NCI-H2196 treated with DMSO at 0.1 percent for 48 hours (cell line): Measurements from ENCODE around the gene UCN2.
"Not testable (repeated sequence)": the region's sequence is repeated elsewhere in the genome, so short reads cannot be mapped to it uniquely, and the experiment has no call there.

Experiments
- DNase-seq: peaks from one replicate; lab custom pipeline; 2025; ENCODE audit not compliant: unreplicated experiment; lab: John Stamatoyannopoulos, UW

Gene UCN2

DNA sequence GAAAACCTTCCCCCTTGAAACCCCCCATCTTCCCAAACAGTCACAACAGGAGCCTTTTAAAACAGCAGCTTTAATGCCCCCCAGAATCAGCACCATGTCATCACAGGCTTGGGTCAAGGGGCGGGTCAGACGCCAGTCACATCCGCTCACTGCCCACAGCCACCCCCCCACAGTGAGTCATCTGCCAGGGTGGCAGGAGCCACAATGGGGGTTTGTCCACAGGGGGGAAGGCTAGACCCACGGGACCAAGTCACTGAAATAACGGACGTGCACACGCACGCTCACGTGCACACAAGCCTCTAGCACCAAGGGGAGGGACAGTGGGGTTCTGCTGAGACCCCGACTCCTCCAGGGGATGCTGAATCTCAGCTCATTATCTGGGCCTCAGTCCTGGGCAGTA, 441 bp upstream of the UCN2 start:
- no peak for DNase-seq

GRCh38 chr3:48562367-48563095, 1.1 kb downstream of the UCN2 start:
- no peak for DNase-seq

GRCh38 chr3:48561045-48561736, 2.4 kb downstream of the UCN2 start:
- DNase-seq, result no peak

- no peak for DNase-seq
These were observed 2.9 kb downstream of the UCN2 start for GRCh38 chr3:48560648-48561018.

DNA sequence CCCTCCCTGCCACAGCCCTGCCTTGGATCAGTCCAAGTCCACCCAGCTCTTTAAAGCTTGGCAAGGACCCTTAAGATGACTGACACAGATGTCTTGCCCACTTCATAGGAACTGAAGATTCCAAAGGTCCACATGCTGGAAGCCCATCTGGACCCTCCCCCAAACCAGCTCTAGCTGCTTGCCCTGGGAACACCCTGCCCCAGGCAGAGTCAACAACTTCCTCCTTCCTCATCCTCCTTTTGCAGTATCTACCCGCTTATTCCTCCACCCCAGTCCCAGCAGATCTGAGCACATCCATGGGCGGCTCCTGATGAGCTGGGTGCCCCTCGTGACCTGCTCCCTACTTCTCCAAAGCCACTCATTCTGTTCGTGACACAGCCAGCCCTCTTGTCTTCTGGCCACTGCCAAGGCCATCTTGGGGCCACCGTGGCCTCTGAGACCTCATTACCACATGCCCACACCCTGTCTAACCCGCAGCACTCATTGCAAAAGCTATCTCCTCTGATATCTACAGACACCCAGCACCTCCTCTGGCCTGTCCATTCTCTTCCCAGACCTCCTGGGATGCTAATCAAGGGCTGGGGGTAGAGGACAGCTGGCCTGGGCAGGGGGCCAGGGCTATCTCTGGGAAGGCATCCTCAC, 5.0 kb downstream of the UCN2 start:
- DNase-seq, result no peak

GRCh38 chr3:48556796-48557626, 6.6 kb downstream of the UCN2 start, which contains the start of gene PFKFB4:
Gene PFKFB4 (minus strand): TSS chr3:48556803. CDS start chr3:48556777, 26 bp downstream.
- peak; percentile 94 for DNase-seq

GRCh38 chr3:48555949-48556795, 7.4 kb downstream of the UCN2 start:
- no peak for DNase-seq

- DNase-seq, result no peak
These were observed 8.2 kb downstream of the UCN2 start for GRCh38 chr3:48555231-48555948.

GRCh38 chr3:48553886-48554845, 9.4 kb downstream of the UCN2 start:
- DNase-seq, result no peak

GRCh38 chr3:48553361-48553760, 10.2 kb downstream of the UCN2 start:
- DNase-seq, result no peak

GRCh38 chr3:48552111-48552951, 11.2 kb downstream of the UCN2 start:
- no peak for DNase-seq

- not testable (repeated sequence) for DNase-seq
These were observed 11.9 kb downstream of the UCN2 start for GRCh38 chr3:48551651-48552050.

DNA sequence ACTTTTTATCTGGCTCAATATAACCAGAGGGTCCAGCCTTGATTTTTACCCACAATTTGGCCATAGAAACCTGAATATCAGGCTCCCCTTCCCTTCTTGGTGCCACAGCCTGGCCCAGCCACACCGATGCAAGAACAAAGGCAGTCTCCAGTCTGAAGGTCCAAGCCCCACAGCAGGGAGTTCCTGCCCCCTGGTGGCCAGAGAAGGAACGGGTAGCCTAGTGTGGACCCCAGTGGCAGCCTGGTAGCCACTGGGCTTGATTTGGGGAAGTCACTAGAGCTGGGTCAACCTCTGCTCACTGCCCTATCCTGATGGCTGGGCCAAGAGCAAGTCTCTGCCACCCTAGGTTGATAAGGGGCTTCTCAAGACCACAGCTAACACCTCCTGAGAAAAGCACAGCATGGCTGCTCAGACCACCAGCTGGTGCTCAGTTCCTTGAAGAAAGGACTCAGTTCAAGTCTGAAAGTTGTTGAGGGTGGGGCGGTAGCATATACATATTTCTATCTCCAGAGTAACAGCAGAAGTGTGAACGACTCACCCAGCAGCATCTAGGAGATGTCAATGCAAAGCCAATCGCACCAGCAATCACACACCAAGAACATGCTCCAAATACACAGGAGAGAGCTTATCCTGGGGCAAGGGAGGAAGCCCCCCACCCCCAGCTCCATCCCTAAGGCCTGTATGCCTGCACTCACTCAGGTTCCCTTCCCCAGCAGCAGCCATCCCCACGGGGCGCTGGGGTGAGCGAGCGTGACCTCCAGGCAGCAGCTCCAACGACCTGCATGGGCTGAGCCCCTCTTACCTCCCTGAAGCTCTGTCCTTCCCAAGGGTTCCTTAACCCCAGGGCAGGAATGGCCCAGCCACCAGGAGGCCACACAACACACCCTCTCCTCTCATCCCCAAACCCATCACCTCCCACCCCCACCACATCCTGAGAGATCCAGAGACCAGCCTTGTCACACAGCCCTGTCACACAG, 14.6 kb downstream of the UCN2 start:
- peak; percentile 22 for DNase-seq

- DNase-seq, result no peak
These were observed 15.5 kb downstream of the UCN2 start for GRCh38 chr3:48548126-48548525.

- no peak for DNase-seq
These were observed 17.3 kb downstream of the UCN2 start for GRCh38 chr3:48546203-48546829.

DNA sequence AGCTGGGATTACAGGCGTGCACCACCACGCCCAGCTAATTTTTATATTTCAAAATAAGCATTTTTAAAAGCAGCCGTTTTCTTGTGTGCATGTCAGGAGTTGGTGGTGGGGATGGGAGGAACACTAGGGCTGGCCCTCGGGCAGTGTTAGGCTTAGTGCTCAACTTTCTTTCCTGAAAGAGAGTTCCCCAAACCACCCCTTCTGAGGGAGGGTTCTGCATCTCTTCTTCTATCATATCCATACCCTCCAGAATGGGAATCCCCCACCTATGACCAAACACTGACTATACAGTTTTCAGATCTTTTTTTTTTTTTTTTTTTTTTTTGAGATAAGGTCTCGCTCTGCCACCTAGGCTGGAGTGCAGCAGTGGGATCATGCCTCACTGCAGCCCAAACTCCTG, 19.4 kb downstream of the UCN2 start:
- no peak for DNase-seq
